Jurkat, Clone E6-1 (cell line): Measurements from ENCODE around the gene SMCHD1.
"Not testable (repeated sequence)": the region's sequence is repeated elsewhere in the genome, so short reads cannot be mapped to it uniquely, and the experiment has no call there.

Experiments used
- DNase-seq: peaks from one replicate; pipeline ENCODE4 v3.0.0-alpha.2; 2011; ENCODE audit warnings: low read depth, low spot score
- H3K4me3 ChIP-seq: 2 replicates; pipeline ENCODE4 v1.5.1; 2011; ENCODE audit warnings: mild to moderate bottlenecking, low read length, control low read depth, moderate library complexity

Gene SMCHD1

DNA sequence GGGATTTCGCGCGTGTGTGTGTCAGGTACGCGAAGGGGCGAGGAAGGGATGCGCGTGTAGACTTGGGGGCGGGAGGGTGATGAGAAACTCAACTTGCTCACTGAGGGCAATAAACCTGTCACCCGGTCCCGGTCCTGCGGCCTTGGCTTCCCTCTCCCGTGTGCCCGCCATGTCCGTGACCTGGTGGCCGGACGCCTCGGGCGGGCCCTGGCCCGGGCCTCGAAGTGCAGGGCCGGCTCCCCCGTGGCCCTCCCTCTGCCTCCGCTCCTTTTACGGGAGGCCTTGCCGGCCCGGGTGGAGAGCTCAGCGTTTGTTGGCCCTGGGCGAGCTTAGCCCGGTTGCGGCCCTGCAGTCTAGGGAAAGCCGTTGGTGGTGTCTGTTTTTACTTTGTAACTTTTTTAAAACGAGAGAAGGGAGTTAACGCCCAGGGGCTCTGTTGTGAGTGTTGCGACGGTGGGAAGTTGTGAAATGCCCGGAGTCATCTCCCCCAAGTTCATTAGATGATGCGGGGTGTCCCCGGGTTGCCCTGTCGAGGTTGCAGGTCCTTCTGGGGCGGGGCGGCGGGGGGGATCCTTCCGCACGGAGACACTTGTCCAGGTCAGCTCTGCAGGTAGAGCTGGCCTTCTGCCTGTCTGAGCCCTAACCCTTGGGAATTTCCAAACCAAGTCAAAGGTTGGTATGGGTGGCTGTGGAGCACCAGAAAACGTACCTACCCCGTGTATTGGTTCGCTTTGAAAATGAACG, 883 bp downstream of the SMCHD1 start:
- no peak for DNase-seq
- peak overlapping the region; percentile 74 for H3K4me3 ChIP-seq

DNA sequence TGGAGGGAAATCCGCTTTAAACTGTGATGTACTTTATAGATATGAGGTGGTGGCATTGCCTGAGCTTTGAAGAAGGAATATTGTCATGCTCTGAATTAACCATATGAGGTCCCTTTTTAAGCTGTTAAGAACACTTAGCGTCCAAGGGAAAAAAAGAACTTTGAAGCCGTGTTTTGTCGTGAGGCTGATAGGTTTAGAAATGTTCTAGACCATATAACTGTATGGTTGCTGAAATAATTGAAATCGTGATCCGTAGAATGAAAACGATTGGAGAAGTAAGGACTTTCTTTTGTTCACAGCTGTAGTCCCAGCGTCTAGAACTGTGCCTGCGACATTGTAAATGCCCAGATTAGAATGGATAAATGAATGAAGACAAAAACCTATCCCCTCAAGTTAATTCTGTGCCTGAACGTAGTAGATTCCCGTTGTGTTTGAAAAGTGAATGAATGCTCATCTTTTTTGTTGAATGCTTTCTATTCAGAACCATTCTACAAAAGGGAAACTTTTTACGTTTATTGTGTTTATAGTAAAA, 1.5 kb downstream of the SMCHD1 start:
- peak; percentile 46 for DNase-seq
- H3K4me3 ChIP-seq, result peak overlapping the region; percentile 74

DNA sequence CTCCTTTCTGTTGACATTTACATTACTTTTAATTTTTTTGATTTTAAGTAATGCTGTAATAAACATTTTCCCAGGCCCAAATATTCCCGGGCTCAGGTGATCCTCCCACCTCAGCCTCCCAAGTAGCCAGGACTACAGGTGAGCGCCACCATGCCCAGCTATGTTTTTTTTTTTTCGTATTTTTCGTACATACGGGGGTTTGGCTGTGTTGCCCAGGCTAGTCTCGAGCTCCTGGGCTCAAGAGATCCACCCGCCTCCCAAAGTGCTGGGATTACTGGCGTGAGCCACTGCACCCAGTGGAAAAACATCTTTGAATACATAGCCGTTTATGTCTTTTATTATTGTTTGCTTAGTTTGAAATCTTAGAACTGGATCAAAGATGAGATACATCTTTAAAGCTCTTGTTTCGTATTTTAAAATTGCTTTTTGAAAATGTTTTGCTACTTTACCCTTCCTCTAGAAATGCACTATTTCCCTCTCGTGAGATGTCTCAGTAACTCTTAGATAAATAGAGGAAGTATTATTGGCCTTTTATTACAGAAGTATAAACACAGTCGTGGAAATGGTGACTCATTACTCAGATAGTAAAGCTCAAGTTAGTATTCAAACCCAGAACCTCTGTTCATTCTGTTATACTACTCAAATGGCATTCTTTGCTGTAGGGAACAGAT, 2.4 kb downstream of the SMCHD1 start:
- no peak for DNase-seq
- H3K4me3 ChIP-seq, result no peak overlapping the region

DNA sequence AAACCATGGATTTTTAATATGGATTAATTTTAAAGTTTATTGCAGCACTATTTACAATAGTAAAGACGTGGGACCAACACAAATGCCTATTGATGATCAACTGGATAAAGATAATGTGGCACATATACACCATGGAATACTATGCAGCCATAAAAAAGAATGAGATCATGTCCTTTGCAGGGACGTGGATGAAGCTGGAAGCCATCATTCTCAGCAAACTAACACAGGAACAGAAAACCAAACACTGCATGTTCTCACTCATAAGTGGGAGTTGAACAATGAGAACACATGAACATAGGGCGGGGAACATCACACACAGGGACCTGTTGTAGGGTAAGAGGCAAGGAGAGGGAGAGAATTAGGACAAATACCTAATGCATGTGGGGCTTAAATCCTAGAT, 5.3 kb downstream of the SMCHD1 start:
- DNase-seq, H3K4me3 ChIP-seq: not testable (repeated sequence)

DNA sequence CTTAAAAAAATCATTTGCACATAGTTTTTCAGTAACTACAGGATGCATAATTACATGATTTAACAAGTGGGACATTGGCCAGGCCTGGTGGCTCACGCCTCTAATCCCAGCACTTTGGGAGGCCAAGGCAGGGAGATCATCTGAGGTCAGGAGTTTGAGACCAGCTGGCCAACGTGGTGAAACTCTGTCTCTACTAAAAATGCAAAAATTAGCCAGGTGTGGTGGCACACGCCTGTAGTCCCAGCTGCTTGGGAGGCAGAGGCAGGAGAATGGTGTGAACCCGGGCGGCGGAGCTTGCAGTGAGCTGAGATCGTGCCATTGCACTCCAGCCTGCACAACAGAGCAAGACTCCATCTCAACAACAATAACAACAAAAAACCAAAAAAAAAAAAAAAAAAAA, 6.8 kb downstream of the SMCHD1 start:
- not testable (repeated sequence) for DNase-seq, H3K4me3 ChIP-seq

DNA sequence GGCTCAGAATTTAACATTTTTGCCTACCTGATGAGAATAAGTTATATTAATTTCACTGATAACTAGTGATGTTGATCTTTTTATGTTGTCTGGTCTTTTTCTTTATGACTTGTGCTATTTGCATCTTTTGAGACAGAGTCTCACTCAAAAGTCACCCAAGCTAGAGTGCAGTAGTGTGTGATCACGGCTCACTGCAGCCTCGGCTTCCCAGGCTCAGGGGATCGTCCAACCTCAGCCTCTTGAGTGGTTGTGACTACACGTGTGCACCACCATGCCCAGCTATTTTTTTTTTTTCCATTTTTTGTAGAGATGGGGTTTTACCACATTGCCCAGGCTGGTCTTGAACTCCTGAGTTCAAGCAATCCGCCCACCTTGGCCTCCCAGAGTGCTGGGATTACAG, 7.5 kb downstream of the SMCHD1 start:
- H3K4me3 ChIP-seq, result no peak overlapping the region
- no peak for DNase-seq

DNA sequence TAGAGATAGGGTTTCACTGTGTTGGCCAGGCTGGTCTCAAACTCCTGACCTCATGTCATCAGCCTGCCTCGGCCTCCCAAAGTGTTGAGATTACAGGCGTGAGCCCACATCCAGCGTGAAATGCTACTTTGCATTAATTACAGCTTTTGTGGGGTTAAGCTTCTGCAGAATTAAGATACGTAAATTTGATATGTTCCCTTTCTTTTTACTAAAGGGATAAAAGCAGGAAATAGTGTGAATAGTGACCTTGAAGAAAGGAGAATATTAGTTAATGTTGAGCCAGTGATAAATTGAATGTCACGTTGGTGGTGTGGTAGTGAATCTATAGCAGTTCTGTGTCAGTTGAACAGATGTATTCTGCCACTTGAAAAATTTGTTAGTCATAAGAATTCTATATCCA, 16.9 kb downstream of the SMCHD1 start:
- DNase-seq, result no peak
- no peak overlapping the region for H3K4me3 ChIP-seq

DNA sequence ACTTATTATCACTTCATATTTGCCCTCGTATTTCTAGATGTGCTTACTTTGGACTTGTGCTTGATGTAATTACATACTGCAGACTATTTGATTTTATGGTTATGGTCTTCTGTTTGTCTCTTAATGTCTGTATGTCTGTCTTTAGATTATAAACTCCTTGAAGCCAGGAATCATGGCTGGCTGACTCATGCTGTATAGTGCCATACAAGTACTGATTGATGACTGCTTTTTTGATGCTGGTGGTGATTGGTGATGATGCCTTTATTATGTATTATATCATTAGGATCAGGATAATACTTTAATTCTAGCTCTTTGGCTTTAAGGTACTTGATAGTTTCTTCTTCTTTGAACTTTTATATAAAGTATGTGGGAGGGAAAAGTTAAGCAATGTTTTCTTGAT, 17.3 kb downstream of the SMCHD1 start:
- H3K4me3 ChIP-seq, result no peak overlapping the region
- no peak for DNase-seq

DNA sequence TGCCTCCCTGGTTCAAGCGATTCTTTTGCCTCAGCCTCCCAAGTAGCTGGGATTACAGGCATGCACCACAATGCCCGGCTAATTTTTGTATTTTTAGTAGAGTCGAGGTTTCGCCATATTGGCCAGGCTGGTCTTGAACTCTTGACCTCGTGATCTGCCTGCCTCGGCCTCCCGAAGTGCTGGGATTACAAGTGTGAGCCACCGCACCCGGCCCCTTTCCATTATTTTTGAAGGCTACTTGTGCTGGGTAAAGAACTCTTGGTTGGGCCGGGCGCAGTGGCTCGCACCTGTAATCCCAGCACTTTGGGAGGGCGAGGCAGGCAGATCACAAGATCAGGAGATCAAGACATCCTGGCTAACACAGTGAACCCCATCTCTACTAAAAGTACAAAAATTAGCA, 23.4 kb downstream of the SMCHD1 start:
- DNase-seq, H3K4me3 ChIP-seq: not testable (repeated sequence)

DNA sequence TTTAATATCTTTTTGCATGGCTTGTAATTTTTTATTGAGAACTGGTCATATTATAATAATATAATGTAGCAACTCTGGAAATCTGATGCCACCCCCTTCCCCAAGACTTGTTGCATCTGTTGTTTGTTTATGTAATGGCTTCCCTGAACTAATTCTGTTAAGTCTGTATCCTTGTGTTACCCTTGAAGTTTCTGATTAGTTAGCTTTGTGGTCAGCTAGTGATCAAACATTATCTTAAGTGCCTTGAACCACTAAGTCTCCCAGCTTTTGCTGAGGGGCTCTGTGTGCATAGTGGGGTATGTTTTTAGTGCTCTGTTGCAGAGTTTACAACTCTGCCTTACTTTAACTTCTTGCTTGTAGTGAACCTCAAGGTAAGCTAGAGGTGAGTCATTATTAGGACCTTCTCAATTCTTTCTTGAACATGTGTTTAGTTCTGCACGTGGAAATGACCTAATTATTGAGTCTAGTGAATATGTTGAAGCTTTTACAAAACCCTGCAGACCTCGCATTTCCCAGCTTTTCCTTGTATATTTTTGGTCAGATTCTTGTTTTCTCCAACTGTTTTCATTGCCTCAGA, 24.8 kb downstream of the SMCHD1 start:
- no peak for DNase-seq
- H3K4me3 ChIP-seq, result no peak overlapping the region

DNA sequence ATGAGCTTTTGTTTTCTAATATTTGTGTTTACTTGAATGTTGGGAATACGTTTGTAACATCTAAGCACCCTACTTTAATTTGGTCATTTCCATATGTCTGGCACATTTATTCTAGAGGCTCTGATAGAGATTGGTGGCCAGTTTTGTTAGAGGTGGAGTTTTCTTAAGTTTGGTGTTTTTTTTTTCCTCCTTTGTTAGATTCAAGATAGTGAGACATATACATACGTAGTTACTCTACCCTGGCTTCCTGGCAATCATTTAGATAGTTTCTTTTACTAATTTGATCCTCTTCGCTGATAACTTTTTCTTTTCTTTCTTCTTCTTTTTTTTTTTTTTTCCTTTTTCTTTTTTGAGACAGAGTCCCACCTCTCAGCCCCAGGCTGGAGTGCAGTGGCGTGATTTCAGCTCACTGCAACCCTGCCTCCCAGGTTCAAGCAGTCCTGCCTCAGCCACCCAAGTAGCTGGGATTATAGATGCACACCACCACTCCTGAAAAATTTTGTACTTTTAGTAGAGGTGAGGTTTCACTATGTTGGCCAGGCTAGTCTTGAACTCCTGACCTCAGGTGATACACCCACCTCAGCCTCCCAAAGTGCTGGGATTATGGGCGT, 26.6 kb downstream of the SMCHD1 start:
- no peak overlapping the region for H3K4me3 ChIP-seq
- DNase-seq, result no peak

DNA sequence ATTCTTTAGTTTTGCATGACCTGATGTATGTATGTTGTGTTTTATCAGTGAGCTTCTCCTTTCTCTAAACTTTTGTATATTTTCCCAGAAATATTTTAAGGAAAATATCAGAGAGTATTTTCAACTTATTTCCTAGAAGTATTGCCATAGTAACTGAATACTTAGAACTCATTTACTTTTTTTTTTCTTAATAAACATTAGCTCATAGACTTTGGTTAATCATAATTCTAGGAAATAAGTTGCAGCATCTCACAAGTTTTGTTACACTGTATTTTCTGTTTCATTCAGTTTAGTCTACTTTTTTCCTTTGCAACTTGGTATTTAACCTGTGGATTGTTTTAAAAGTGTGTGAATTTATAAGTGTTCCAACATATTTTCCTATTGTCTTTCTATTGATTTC, 27.5 kb downstream of the SMCHD1 start:
- no peak overlapping the region for H3K4me3 ChIP-seq
- no peak for DNase-seq

DNA sequence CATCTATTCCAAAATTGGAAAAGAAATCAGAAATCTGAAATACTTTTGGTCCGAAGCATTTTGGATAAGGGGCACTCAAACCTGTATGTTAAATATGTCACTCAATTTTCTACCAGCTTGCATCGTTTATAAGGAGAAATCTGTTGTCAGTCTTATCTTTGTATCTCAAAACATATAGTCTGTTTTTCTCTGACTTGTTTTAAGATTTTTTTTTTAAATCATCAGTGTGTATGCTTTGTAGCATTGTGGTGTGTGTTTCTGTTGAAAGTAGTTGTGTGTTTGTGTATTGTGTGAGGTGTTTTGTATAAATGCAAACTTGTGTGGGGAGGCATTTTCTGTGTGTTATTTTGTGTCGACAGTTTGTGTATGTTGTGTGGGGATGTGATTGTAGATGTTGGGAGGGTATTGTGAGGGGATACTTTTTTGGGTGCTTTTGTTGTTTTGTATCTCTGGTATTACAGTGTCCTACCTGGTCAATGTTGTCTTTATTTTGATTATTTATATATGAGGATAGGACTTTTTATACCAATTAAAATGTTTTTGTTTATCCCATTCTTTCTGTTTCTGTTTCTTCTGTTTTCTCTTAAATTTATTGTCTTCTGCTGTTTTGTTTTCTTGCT, 30.9 kb downstream of the SMCHD1 start:
- no peak for DNase-seq

DNA sequence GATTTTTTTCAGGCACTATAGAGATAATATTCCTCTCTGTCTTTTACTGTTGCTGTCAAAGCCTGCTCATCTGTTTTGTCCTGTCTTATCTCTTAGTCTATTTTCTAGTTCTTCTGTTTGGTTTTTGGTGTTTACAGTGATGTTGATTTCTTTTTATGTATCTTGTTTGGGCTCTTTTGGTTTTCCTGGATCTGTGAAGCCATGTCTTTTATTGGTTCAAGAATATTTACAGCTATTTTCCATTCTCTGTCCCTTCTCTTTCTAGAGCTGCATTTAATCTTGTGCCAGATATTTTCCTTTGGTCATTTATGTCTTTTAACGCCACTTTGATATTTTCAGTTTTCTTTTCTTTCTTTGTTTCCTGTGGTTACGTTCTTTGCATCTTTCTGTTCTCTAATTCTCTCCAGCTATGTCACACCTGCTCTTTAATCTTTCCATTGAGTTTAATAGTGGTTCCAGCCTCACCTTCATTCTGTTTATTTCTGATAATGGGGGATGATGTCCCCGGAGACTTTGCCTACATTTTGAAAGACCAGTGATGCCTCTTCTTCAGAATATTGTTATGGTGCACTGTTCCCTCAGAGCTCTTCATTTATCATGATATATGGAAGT, 32.0 kb downstream of the SMCHD1 start:
- H3K4me3 ChIP-seq, result no peak overlapping the region
- no peak for DNase-seq

More for the DNA sequence above, 30.9 kb downstream of the SMCHD1 start:
- no peak overlapping the region for H3K4me3 ChIP-seq

DNA sequence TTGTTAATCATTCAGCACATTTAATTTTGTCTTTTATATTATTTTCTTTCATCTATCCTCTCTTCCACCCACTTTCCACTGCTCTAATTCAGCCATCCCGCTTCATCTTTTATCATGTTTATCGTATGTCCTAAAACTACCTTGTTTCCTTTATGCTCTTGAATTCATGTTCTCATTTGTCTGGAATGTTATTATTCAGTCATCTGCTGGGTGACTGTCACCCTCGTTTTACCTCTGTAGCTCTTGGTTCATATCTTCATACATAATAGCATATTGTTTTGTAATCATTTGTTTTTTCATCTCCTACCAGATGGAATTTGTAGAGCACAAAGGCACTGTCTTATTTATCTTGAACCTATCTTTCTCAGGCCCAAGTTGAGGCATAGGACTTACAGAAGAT, 37.0 kb downstream of the SMCHD1 start:
- no peak for DNase-seq
- no peak overlapping the region for H3K4me3 ChIP-seq

DNA sequence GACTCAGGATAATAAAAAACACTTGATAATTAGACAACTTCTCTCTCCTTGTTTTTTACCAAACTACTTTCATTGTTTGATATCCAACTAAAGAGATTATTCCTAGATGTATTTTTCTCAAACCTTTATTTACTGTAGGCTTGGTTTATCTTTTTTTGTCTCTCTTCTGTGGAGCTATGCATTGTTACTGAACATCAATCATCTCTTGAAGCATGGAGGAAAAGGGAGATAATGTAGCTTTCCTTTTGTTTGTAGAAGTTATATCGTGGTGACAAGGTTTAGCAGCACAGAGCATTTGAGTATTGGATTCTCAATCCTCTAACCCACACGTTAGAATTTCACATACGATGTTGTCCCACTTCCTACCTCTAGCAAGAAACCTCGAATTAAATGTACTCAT, 41.7 kb downstream of the SMCHD1 start:
- DNase-seq, result no peak

DNA sequence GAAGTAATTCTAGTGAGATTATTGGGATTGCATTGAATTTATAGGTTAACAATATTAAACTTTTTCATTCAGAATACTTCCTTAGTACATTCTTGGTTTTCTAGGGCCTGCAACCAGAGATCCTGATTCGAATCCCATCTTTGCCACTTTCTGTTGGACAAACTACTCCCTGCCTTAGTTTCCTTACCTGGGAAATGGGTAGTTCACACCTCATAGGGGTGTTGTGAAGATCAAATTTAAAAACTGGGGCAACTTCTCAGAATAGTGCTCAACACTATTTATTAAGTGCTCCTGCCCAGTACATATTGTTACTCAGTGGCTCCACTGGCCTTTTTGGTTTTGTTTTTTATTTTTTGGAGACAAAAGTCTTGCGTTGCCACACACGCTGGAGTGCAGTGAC, 43.5 kb downstream of the SMCHD1 start:
- no peak overlapping the region for H3K4me3 ChIP-seq
- DNase-seq, result no peak

More for the DNA sequence above, 41.7 kb downstream of the SMCHD1 start:
- H3K4me3 ChIP-seq, result no peak overlapping the region

DNA sequence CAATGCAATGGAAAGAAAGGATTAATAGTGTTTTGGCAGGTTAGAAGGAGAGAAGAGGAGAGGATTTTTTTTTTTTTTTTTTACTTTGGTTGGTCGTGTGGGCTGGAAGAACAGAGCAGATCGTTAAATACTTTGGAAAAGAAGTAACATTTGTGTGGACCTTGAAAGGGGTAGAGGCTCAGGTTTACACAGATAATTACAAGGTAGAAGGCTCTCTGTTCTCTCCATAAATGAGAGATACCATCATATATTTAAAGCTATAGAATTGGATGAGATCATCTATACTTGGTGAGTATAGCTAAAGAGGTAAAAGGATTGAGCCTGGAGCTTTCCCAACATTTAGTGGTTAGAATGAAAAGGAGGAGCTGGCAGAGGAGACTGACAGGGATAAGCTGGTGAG, 49.0 kb downstream of the SMCHD1 start:
- no peak for DNase-seq
- H3K4me3 ChIP-seq, result no peak overlapping the region

DNA sequence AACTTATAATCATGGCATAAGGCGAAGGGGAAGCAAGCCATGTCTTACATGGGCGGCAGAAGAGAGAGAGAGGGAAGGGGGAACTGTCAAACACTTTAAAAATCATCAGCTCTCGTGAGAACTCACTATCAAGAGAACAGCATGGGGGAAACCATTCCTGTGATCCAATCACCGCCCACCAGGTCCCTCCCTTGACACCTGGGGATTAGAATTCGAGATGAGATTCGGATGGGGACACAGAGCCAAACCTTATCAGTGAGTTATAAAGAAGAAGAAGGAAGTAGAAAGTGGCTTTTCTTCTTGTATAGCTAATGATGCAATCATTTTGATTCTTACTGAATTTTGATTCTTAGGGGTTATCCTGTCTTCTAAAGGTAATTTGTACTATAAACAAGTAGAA, 51.4 kb downstream of the SMCHD1 start:
- DNase-seq, result no peak
- H3K4me3 ChIP-seq, result no peak overlapping the region
